ENCODE results near the gene LAIR1.
"Not testable (repeated sequence)": the region's sequence is repeated elsewhere in the genome, so short reads cannot be mapped to it uniquely, and the experiment has no call there.

The LAIR1 gene, protein sequence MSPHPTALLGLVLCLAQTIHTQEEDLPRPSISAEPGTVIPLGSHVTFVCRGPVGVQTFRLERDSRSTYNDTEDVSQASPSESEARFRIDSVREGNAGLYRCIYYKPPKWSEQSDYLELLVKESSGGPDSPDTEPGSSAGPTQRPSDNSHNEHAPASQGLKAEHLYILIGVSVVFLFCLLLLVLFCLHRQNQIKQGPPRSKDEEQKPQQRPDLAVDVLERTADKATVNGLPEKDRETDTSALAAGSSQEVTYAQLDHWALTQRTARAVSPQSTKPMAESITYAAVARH

DNA sequence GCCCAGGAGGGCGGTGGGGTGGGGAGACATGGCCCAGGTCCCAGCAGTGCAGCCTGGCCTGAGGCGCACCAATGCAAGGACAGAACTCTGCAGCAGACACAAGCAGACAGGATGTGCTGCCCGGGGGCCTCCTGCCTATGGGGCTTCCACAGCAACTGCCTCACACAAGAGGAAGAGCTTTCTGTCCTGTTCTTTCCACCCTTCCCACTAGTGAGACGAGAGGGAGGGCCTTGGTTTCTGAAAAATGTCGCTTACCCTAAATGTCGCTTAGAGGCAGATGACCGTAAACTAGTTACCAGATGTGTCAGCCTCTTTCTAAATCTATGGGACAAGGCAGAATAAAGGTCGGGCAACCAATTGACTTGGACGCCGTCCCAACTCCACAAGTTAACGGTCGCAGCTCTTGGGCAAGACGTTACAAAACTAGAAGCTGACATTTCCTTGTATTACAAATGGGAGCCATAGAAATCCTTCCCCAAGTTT, at the start of gene LAIR1:
LAIR1 (minus strand) TSS at position 157 of the 483 bp plus-strand sequence; CDS start at position 30, 127 bp downstream.
- peak; percentile 34 to 72 for DNase-seq

DNA sequence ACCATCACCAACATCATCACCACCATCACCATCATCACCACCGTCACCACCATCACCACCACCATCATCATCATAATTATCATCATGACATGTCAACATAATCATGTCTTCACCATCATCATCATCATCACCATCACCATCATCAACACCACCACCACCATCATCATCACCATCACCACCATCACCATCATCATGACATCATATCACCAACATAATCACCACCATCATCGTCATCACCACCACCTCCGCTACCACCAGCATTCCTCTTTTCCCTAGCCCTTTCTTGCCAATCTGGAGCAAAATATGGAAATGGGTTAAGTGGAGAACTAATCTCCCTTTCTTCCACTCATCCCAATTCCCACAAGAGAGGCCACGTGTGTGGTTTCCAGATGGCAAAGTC, 49.4 kb upstream of the LAIR1 start:
- no peak for DNase-seq

DNA sequence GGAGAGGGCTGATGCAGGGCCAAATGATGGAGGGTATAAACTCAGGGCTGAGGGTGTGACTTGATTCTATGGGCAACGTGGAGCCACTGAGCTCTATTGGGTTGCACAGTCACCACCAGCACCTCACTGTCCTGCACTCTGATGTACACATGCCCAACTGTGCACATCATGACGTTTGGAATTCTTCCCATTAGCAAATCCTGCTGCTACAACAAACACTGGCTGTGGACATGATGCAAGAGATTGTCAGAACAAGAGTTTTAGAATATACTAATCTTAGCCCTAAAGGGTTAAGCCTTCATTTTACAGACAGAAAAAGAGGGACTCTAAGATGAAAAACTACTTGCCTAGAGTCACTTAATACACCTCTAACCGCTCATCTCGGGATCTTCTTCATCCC, 48.1 kb upstream of the LAIR1 start:
- DNase-seq = no peak

DNA sequence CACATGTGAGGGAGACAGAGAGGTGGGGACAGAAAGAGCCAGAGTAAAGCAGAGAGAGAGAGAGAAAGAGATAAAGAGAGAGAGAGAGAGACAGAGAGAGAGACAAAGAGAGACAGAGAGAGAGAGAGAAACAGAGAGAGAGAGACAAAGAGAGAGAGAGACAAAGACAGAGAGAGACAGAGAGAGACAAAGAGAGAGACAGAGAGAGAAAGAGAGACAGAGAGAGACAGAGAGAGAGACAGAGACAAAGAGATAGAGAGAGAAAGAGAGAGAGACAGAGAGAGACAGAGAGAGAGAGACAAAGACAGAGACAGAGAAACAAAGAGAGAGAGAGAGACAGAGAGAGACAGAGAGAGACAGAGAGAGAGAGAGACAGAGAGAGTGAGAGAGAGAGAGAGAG, 46.3 kb upstream of the LAIR1 start:
- DNase-seq = no peak

DNA sequence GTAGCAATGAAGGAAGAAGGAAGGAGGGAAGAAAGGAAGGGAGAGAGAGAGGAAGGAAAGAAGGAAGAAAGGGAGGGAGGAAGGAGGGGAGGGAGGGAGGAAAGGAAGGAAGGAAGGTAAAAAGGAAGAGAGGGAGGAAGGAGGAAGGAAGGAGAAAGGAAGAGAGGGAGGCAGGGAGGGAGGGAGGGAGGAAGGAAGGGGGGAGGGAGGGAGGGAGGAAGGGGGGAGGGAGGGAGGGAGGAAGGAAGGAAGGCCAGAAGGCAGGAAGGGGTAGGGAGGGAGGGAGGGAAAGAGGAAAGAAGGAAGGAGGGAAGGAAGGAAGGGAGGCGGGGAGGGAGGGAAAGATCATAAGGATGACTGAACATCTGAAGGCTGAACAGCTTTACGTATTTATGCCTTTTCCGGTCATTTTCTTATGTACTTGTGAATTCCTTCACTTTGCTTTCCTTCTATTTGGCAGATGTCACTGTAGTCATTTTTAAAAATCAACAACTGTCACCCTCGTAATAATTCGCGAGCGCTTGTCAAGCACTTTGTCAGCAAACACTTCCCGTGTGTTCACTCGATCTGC, 43.8 kb upstream of the LAIR1 start:
- no peak for DNase-seq

DNA sequence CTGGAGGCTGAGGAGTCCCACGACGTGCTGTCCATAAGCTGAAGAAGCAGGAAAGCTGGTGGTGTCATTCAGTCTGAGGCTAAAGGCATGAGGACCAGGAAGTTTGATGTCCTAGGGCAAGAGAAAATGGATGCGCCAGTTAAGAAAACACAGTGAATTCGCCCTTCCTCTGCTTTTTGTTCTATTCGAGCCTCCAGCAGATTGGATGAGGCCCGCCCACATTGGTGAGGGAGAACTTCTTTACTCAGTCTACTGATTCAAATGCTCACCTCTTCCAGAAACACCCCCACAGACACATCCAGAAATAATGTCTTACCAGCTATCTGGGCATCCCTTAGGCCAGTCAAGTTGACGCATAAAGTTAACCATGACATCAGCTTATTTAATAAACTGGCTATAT, 43.0 kb upstream of the LAIR1 start:
- DNase-seq = no peak

DNA sequence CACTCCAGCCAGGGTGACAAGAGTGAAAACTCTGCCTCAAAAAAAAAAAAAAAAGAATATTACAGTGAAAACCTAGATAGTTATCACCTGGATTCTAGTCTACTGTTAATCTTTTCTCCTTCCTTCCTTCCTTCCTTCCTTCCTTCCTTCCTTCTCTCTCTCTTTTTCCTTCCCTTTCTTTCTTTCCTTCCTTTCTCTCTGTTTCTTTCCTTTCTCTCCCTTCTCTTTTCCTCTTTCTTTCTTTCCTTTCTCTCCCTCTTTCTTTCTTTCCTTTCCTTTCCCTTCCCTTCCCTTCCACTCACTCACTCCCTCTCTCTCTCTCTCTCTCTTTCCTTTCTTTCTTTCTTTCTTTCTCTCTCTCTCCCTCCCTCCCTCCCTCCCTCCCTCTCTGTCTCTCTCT, 40.9 kb upstream of the LAIR1 start:
- DNase-seq = no peak

DNA sequence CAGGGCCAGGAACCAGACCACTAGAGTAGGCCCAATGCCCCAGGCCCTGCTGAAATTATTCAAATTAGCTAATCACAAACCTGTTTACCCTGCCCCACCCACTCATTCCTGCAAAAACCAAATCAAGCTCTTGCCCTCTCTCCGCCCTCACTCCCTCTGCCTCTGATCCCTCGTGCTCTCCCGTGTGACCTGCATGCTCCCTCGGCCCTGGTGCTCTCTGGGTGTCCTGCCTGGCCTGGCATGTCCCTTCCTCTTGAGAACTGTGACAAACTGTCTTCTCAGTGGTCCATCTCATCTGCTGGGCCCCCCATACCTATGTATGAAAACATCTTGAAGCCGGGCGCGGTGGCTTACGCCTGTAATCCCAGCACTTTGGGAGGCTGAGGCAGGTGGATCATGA, 38.3 kb upstream of the LAIR1 start:
- no peak for DNase-seq

DNA sequence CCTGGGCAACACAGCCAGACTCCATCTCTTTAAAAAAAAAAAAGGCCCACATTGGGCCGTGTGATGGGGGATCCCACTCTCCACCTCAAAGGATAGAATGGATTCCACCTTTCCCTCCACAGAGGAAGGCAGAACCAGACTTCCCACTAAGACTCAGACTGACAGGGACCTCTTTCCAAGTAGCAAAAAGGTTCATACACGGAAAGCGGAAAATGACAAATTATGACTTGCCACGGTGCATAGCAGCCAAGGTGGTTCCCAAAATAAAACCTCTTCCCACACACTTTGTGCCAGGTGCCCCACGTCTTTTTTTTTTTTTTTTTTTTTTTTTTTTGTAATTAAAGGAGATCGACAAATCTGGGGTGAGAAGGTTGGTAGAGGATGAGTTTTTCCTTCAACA, 36.2 kb upstream of the LAIR1 start:
- no peak for DNase-seq

DNA sequence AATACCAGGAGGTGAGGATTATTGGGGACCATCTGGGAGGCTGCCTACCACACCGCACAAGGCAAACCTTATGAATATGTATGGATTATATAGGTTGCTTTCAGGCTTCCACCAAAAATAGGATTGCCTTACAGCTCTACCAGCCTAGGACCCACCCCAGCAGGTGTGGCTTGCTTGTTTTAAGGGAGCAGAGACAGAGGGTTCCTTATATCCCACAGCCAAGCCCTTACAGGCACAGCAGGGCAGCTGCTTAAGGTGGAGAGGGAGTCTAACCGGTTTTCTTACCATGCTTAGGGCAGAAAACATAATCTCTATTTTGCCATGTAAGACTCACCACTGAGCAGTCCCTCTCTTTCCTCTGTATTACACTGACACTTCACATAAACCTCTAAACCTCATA, 34.5 kb upstream of the LAIR1 start:
- DNase-seq = no peak

DNA sequence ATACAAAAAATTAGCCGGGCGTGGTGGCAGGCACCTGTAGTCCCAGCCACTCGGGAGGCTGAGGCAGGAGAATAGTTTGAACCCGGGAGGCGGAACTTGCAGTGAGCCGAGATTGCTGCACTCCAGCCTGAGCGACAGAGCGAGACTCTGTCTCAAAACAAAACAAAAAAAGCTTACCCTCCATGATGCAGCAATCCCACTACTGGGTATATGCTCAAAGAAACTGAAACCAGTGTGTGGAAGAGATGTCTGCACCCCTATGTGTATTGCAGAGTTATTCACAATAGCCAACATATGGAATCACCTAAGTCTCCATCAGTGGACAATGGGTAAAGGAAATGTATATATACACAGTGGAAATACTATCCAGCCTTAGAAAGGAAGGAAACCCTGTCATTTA, 31.0 kb upstream of the LAIR1 start:
- DNase-seq = no peak

DNA sequence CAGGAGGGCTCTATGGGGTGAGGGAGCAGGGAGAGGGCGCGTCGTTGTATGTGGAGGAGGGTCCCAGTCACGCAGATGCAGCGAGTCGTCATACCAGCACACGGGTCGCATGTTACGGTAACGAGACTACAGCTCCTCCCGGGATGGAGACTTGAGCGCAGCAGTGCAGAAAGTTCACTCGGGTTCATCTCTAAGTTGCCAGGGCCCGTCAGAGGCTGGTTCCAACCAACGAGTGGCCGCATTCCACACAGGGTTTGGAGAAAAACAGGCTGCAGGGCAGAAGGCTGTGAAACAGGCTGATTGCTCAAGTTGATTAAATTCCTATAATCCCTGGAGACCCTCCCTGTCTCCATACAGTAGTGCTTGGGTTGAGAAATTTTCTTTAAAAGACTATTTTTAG, 28.6 kb upstream of the LAIR1 start:
- no peak for DNase-seq

DNA sequence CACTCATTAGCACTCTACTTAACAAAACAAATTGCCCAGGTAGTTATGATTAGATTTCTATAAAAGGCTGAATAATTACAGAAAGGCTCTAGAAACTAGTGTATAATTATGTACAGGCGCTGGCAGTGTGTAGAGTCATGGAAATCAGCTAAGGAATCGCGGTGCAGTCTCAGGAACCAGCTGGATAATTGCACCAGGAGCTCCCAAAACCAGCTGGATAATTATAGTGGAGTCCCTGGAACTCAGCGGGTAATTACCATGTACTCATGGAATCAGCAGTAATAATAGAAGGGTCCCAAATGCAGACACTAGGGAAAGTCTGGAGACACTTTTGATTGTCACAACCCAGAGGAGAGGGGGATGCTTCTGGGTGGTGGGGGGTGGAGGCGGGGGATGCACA, 27.4 kb upstream of the LAIR1 start:
- no peak for DNase-seq

DNA sequence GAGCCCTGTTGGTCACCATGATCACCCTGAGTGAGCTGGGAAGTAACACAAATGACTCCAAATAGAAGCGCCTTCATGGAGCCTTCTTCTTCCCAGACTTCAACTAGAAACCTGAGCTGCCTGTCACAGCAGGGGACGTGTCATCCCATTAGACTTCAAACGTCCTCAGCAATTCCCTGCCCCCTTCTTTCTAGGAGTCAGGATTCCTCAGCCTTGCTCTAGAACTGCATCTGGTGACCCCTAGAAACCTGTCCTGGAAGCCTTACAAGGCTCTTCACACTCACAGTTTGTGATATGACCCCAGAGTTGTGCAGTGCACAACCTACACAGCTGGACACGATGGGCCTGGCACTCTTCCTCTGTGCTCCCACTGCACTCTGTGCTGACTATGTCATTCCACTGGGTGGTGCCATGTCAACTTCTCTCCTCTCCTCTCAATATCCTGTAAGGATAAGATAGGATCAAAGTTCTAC, 26.9 kb upstream of the LAIR1 start:
- DNase-seq = no peak

DNA sequence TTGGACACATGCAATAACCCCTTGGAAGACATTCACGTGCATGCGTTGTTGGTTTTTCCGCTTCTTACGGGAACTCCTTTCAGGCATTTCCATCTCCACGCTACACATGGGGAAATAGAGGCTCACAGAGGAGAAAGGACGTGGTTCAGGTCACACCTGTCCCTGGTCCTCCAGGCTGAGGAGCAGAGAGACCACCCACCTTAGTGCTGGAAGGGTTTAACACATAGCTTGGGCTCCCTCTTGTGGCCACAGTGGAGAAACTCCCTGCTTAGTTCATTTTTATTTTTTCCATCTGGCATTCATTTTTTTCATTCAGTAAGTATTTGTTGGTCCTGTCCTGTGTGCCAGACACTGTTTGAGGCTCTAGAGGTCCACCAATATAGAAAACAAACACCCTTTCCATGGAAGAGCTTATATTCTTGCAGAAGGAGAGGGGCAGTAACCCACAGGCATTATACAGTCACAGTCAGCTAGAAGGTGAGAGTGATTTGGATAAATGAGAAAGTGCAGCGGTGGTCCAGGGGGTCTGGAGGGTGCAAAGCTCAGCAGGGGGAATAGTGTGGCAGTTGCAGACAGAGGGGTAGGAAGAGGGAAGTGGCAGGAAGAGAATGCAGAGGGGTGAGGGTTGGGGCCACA, 26.3 kb upstream of the LAIR1 start:
- peak; percentile 78 for DNase-seq

DNA sequence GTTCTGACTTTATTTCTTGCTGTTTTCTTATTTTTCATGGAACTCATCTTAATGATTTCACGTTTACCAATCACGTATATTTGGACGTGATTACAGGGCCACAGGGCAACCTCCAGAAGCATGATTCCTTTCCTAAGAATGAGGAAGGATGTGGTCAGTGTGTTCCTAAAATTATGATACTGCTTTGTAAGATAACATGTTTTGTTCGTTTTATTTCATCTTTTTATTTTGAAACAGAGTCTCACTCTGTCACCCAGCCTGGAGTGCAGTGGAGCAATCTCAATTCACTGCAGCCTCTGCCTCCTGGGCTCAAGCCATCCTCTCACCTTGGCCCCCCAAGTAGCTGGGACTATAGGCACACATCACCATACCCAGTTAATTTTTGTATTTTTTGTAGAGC, 24.8 kb upstream of the LAIR1 start:
- peak; percentile 34 to 47 for DNase-seq

DNA sequence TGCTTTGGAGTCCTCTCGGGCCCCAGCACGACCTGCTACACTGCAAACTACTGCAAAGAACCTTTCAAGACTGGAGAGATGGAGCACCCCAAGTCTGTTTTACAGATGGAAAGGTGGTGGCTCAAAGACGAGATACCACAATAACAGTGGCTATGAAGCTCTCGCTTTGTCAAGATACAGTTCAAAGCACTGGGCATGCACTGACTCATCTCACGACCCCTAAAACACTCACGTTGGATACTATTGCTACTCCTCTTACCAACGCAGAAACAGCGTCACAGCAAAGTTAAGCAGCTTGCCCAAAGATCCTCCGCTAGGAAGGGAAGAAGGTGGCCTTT, 24.0 kb upstream of the LAIR1 start:
- DNase-seq = no peak

DNA sequence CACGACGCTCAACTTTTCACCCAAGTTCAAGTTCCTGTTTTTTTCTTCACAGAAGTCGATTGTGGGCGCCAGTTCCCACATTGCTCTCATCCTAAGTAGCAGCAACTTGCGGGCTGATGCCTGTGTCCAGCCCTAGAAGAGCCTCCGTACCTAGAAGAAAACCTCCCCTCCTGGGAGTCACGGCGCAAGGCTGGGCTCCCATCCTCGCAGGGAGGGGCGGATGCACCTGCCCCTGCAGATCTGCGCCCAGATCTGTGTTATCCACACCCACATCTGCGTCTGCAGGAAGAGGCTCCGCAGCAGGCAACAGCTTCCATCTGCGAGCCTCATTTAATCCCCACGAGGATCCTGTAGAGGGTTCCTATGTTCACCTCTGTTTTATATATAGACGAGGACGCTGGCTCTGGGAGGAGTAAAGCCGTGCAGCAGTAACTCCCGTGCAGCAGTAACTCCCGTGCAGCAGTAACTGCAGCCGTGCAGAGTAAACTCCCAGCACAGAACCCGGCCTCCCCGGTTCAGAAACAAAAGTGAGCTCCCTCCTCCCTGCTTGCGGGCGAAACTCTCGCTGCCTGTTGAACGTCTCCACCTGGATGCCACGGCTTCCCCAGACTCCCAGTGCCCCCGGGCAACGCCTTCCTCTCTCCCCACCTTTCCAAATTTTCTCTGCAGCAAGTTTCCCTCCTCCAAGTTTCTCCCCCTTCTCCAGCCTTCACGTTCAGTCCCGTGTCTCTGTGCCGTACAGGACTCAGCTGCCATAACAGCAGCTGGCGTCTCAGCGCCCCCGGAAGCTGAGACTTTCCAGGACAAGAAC, 23.5 kb upstream of the LAIR1 start:
- peak; percentile 41 to 47 for DNase-seq

DNA sequence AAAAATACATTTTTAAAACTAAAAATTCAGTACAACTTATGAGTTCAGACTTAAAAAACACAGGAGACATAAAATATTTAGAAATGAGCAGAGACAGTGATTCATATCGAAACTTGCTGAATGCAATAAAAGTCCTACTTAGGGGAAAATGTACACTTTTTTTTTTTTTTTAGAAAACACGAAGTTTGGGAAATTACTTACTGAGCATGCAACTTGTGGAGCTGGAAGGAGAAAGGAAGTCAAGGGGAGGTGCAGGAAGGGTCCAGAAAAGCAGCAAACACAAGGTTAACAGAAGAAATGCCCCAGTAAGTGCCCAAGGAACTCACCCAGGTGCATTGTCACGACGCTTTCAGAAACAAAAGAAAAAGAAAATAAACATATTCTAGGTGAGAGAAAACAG, 18.6 kb upstream of the LAIR1 start:
- DNase-seq = no peak

DNA sequence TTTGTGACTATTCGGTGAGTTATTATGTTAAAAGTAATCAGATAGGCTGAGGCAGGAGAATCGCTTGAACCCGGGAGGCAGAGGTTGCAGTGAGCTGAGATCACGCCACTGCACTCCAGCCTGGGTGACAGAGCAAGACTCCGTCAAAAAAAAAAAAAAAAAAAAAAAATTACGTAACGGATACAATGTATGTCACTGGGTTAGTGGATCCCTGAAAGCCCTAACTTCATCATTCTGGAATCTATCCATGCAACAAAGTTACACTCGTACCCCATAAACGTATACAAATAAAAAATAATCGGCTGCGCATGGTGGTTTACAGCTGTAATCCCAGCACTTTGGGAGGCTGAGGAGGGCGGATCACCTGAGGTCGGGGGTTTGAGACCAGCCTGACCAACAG, 17.3 kb upstream of the LAIR1 start:
- not testable (repeated sequence) for DNase-seq

DNA sequence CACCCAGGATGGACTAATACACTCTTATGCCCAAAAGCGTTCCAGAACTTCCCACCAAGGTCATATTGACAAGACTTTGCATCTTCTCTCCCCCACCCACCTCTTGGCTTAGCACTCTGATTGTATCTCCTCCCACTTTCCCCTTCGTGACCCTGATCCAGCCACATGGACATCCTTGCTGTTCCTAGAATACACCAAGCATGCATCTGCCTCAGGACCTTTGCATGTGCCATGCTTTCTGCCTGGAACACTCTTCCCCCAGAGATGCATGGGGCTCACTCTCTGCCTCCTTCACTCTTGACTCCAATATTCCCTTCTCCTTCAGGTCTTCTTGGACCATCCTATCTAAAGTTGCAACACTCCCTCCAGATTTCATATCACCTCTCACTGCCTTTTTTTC, 16.2 kb upstream of the LAIR1 start:
- DNase-seq = no peak

DNA sequence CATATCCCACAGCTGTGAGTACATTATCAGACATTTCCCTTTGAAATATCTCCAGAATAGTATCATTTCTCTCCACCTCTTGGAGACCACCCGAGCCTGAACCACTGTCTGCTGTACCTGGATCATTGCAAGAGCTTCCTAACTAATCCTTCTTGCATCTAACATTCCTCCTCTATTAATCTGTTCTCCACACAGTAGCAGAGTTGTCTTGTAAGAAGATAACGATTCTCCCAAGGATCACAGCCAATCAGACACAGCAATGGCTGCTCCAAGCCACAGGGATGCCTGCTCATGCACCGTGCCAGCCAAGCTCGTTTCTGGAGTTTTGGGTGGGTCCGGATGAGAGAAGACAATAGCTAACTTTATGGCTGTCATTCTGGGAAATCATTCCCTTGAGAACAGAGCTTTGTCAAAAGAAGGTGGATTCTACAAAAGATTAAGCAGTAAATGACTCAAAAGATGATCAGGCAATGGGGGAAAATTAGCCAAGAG, 14.5 kb upstream of the LAIR1 start:
- DNase-seq = no peak

DNA sequence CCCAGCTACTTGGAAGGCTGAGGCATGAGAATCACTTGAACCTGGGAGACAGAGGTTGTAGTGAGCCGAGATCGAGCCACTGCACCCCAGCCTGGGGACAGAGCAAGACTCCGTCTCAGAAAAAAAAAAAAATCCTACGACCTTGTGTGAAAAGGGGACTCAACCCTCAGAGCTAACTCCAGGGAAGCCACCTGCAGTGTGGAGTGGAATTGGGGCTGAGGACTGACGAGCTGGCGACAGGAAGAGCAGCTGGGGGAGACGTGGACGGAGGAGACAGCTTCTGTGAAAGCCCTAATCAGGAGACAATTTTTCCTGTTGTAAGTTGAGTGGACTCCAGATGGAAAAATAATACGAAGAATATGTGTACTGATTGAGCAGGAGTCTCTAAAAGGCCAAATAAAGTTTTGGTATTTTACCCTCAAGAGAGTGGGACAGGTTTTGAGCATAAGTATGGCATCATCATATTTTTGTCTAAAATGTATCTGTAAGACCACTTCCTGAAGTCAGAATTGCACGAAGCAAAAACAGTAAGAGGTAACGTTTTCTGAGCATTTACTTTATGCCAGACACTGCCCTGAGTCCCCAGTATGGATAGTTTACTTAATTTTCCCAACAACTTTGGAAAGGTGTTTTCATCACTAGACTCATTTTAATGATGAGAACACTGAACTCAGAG, 12.0 kb upstream of the LAIR1 start:
- DNase-seq = no peak

Data from CD4-positive, alpha-beta T cell treated with Interleukin-4 for 1 hour (primary cell).